ENCODE measurements around the gene ZNF232. TPM values are rescaled to one million over a fixed set of nuclear protein-coding genes. Genes with fewer than 3 reads are reported as not detected.

ZNF232 gene
- total RNA-seq, 1 donor from 2014 or later: 11.4 TPM

DNA sequence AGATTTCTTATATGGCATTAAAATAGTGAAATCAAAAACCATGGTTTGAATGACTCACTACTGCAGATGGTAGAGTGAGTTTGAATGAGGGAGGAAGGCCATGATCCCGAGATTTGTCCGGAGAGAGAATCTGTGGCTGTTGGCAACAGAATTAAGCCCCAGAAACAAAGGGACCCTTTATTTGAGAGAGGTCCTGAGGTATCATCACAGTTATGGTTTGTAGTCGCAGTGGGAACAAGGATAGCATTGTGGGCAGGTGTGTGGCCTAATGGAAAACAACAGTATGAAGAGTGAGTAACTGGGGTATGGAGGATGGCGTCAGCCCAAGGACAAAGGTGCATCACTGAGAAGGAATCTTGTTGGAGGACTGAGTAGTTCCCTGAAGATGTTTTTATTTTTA, 42.0 kb downstream of the ZNF232 start:
- Histone ChIP-seq H3K27ac (no peak overlapping the region), H3K4me3 (no peak overlapping the region), H3K9me3 (no peaks in the 10 kb centered on the region), H3K4me1 (no peaks in the 10 kb centered on the region), H3K27me3 (ENCODE audit: low read depth) (no peaks in the 10 kb centered on the region), H3K36me3 (no peaks in the 10 kb centered on the region)
- intact Hi-C loops (cut with DNase I): no loop called here
- DNase-seq (no peak), ATAC-seq (no peak)
- TF ChIP-seq, protein P1, sequence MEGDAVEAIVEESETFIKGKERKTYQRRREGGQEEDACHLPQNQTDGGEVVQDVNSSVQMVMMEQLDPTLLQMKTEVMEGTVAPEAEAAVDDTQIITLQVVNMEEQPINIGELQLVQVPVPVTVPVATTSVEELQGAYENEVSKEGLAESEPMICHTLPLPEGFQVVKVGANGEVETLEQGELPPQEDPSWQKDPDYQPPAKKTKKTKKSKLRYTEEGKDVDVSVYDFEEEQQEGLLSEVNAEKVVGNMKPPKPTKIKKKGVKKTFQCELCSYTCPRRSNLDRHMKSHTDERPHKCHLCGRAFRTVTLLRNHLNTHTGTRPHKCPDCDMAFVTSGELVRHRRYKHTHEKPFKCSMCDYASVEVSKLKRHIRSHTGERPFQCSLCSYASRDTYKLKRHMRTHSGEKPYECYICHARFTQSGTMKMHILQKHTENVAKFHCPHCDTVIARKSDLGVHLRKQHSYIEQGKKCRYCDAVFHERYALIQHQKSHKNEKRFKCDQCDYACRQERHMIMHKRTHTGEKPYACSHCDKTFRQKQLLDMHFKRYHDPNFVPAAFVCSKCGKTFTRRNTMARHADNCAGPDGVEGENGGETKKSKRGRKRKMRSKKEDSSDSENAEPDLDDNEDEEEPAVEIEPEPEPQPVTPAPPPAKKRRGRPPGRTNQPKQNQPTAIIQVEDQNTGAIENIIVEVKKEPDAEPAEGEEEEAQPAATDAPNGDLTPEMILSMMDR (IDR thresholded peaks at IDR 0.05): no peak

DNA sequence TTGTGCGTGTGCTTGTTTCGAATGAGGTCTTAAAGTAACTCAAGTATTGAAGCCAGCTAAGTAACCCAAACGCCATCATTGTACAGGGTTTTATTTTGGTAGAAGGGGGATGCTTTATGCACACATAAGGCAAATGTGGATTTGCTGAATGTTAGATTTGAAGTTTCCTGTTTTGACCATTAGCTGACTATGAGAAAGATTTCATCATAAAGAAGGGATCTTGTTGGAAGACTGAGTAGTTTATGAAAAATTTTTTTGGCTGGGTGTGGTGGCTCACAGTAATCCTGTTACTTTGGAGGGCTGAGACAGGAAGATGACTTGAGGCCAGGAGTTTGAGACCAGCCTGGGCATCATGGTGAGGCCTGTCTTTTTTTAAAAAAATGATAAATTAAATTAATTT, 43.4 kb downstream of the ZNF232 start:
- no peak for ATAC-seq

DNA sequence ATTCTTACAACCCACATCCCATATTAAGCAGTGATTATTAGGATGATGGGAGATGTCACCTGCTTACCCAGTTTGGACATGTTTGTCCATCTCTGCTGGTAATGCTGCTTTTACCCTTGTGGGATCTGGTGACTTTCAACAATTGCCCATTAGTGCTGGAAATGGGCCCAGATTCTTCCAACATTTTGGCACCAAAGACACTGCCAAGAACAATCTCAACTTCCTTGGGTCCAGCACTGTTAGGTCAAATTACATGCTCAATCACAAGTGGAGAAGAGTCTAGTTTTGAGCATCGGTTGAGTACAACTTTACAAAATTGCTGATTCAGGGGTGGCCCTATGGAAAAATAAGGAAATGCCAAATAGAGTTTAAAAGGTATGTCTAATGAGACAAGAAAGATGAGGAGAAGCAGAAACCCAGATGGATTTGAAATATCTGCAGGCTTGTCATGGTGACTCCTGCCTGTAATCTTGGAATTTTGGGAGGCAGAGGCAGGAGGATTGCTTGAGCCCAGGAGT, 46.4 kb downstream of the ZNF232 start:
- Histone ChIP-seq H3K4me1 (no peaks in the 10 kb centered on the region), H3K27me3 (ENCODE audit: low read depth) (no peaks in the 10 kb centered on the region), H3K27ac (no peak overlapping the region), H3K4me3 (no peak overlapping the region), H3K36me3 (no peaks in the 10 kb centered on the region), H3K9me3 (no peaks in the 10 kb centered on the region)
- ATAC-seq: no peak
- intact Hi-C loops (cut with DNase I): no loop called here
- TF ChIP-seq, protein P1 (IDR thresholded peaks at IDR 0.05): no peak
- no peak for DNase-seq

More for the DNA sequence above, 43.4 kb downstream of the ZNF232 start:
- no peak overlapping the region for H3K4me3 ChIP-seq
- H3K36me3 ChIP-seq: no peaks in the 10 kb centered on the region
- intact Hi-C loops (cut with DNase I): no loop called here
- no peaks in the 10 kb centered on the region for H3K4me1 ChIP-seq
- H3K27ac ChIP-seq: no peak overlapping the region
- no peaks in the 10 kb centered on the region for H3K27me3 ChIP-seq (ENCODE audit: low read depth)
- H3K9me3 ChIP-seq: no peaks in the 10 kb centered on the region
- DNase-seq: no peak
- TF ChIP-seq, protein P1 (IDR thresholded peaks at IDR 0.05): no peak

Other genes starting within 250 kb of the ZNF232 start
- 2.2 TPM for gene C17orf107, start 212.3 kb downstream of the ZNF232 start, total RNA-seq
- 0.71 TPM for gene CHRNE, start 208.8 kb downstream of the ZNF232 start, total RNA-seq
- 0.92 TPM for gene GP1BA, start 179.6 kb downstream of the ZNF232 start, total RNA-seq
- gene SLC25A11, start 171.8 kb downstream of the ZNF232 start, total RNA-seq: 59.9 TPM
- 97.5 TPM for gene RNF167, start 171.6 kb downstream of the ZNF232 start, total RNA-seq
- 528 TPM for gene PFN1, start 163.3 kb downstream of the ZNF232 start, total RNA-seq
- 8.2 TPM for gene ENO3, start 160.8 kb downstream of the ZNF232 start, total RNA-seq
- 56.3 TPM for gene SPAG7, start 144.1 kb downstream of the ZNF232 start, total RNA-seq
- gene CAMTA2, start 124.2 kb downstream of the ZNF232 start, total RNA-seq: 49.9 TPM
- gene INCA1, start 114.4 kb downstream of the ZNF232 start, total RNA-seq: 1.9 TPM
- 182 TPM for gene KIF1C, start 113.9 kb downstream of the ZNF232 start, total RNA-seq
- 0.86 TPM for gene SLC52A1, start 76.5 kb downstream of the ZNF232 start, total RNA-seq
- gene ZFP3, start 33.4 kb downstream of the ZNF232 start, total RNA-seq: 7.1 TPM
- 0.30 TPM for gene USP6, start 4.2 kb upstream of the ZNF232 start, total RNA-seq
- 8.7 TPM for gene ZNF594, start 80.0 kb upstream of the ZNF232 start, total RNA-seq
- 35.5 TPM for gene SCIMP, start 123.0 kb upstream of the ZNF232 start, total RNA-seq
- gene RABEP1, start 170.4 kb upstream of the ZNF232 start, total RNA-seq: 44.2 TPM

All from lower lobe of right lung (tissue), 2 donors.